ENCODE measurements around the gene NEXN.

NEXN gene

DNA sequence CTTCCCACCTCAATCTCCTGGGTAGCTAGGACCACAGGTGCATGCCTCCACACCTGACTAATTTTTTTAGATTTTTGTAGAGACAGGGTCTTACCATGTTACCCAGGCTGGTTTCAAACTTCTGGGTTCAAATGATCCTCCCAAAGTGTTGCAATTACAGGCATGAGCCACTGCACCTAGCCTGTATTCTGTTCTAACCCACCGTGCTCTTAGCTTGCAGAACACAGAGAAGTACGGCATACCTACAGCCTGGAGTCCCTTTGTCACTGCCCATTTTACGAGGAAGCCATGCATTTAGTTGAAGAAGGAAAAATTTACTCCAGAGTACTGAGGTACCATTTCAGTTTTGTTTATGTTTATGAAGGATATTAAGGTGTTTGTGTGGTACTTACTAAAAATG is 29.7 kb upstream of the NEXN start:
- TF ChIP-seq, protein P1, sequence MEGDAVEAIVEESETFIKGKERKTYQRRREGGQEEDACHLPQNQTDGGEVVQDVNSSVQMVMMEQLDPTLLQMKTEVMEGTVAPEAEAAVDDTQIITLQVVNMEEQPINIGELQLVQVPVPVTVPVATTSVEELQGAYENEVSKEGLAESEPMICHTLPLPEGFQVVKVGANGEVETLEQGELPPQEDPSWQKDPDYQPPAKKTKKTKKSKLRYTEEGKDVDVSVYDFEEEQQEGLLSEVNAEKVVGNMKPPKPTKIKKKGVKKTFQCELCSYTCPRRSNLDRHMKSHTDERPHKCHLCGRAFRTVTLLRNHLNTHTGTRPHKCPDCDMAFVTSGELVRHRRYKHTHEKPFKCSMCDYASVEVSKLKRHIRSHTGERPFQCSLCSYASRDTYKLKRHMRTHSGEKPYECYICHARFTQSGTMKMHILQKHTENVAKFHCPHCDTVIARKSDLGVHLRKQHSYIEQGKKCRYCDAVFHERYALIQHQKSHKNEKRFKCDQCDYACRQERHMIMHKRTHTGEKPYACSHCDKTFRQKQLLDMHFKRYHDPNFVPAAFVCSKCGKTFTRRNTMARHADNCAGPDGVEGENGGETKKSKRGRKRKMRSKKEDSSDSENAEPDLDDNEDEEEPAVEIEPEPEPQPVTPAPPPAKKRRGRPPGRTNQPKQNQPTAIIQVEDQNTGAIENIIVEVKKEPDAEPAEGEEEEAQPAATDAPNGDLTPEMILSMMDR (IDR thresholded peaks at IDR 0.05; ENCODE audit: control insufficient read depth, extremely low read depth, insufficient read depth) = no peak
- no peak overlapping the region for H3K4me3 ChIP-seq (ENCODE audit: low read depth, low read length)
- DNase-seq (ENCODE audit: low read depth) = no peak

DNA sequence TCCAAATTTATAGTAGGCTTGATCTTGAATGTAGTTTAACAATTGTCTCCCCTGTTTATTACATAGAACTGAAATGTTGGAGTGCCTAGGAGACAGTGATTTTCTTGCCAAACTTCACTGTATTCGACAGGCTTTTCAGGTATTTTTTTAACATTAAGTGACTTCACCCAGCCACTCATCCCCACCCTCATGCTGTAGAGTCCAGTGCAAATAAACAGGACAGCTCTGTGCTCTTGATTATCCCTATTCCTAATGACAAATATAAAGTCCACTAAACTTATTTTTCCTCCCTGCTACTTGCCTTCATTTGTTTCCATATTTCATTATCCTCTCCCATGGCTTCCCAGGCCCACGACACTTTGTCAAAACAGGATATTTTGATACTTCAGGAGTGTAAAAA is 29.2 kb upstream of the NEXN start:
- TF ChIP-seq, protein P1 (IDR thresholded peaks at IDR 0.05; ENCODE audit: control insufficient read depth, extremely low read depth, insufficient read depth) = no peak
- no peak overlapping the region for H3K4me3 ChIP-seq (ENCODE audit: low read depth, low read length)
- no peak for DNase-seq (ENCODE audit: low read depth)

DNA sequence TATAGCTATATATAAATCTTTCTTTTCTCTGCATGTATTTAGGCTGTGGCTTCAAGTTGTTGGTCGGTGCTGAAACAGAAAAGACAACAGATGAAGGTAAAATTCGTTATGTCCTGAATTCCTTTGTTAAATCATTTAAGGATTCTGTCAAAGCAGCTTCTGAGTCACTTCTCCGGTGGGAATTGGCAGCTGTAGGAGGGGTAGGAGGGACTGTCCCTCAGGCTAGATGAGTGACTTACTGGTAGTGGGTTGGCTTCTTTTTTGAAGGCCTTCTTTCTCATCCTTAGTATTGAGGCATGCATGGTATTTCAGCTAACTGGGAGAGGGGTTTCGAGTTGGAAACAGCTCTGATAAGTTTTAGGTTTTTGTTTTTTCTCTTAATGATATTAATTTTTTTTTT is 22.1 kb upstream of the NEXN start:
- no peak overlapping the region for H3K4me3 ChIP-seq (ENCODE audit: low read depth, low read length)
- no peak for DNase-seq (ENCODE audit: low read depth)

DNA sequence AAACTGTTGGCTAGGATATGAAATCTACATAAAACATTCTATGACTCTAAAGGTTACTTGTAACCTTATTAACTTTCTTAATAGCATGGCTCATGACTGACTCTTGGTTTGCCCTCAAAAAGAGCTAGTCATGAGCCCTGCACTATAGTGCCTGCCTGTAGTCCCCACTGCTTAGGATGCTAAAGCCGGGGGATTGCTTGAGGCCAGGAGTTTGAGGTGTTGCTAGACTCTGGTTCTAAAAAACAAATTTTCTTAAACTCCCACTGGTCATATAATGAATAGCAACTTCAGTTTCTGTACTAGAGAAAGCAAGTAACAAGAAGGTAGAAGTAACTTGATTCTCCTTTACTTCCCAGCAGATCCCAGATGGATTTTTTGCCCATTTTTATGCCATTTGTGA is 15.8 kb upstream of the NEXN start:
- no peak overlapping the region for H3K4me3 ChIP-seq (ENCODE audit: low read depth, low read length)
- TF ChIP-seq, protein P1 (IDR thresholded peaks at IDR 0.05; ENCODE audit: control insufficient read depth, extremely low read depth, insufficient read depth) = no peak
- DNase-seq (ENCODE audit: low read depth) = no peak

More for the DNA sequence above, 22.1 kb upstream of the NEXN start:
- TF ChIP-seq, protein P1 (IDR thresholded peaks at IDR 0.05; ENCODE audit: control insufficient read depth, extremely low read depth, insufficient read depth) = no peak

DNA sequence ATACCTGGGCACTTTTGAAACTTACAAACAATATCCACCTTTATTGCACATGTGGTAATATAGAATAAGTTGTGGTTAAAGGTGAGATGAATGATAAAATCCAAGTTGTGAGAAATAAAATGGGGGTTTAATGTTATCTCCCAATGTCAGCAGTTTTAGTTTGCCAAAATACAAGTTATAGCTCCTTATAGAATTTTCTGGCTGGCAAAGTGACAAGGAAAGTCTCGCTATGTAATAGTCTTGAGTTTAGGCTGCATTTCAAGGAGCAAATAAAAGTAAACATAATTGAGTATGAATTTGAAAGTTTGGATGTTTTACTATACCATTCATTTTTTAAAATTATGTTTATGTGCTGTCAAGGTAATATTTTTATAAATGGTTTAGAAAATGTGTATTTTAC is 15.0 kb upstream of the NEXN start:
- no peak overlapping the region for H3K4me3 ChIP-seq (ENCODE audit: low read depth, low read length)
- DNase-seq (ENCODE audit: low read depth) = no peak
- TF ChIP-seq, protein P1 (IDR thresholded peaks at IDR 0.05; ENCODE audit: control insufficient read depth, extremely low read depth, insufficient read depth) = no peak

DNA sequence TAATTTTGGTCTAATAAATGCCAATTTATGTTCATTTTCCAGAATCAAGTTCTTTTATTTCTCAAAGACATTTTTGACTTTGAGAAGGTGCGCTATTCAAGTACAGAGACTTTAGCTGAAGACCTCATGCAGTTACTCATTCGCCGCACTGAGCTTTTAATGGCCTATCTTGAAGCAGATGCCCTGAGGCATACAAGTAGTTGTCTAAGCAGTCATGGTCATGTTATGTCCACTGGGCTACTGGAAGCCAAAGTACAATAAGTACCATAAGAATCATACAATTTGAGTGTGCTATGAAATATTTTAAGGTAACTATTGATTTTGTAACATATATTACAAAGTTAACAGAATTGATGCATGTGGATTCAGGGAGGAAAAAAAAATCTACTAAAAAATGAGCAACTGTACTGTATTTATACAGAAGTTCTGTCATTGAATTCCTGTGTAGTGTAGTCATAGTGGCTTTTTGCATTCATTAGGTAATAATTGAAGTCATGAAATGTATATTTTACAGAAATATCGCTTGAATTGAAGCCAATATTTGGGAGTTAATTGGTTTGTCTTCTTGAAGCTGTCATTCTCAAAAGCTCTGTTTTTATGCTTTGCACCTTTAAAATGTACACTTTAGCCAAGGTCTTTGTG is 13.5 kb upstream of the NEXN start:
- no peak for DNase-seq (ENCODE audit: low read depth)
- TF ChIP-seq, protein P1 (IDR thresholded peaks at IDR 0.05; ENCODE audit: control insufficient read depth, extremely low read depth, insufficient read depth) = no peak
- no peak overlapping the region for H3K4me3 ChIP-seq (ENCODE audit: low read depth, low read length)

DNA sequence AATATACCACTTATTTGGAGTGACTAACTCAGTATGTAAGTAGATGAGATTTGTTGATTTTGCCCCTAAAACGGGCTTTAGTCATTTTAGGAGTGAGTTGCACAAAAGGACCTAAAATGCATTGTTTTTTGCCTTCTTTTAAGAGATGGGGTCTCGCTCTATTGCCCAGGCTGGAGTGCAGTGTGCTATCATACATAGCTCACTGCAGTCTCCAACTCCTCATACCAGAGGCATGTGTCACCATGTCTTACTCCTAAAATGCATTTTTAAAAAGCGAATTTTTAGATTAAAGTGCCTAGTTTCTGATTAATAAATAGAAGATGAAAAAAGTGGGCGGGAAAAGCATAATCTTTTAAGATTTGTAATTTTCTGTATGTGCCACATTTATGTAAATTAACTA is 11.5 kb upstream of the NEXN start:
- H3K4me3 ChIP-seq (ENCODE audit: low read depth, low read length) = no peak overlapping the region
- TF ChIP-seq, protein P1 (IDR thresholded peaks at IDR 0.05; ENCODE audit: control insufficient read depth, extremely low read depth, insufficient read depth) = no peak
- no peak for DNase-seq (ENCODE audit: low read depth)

Data from LNCaP clone FGC (cell line).